ENCODE results near the gene G6PC3.

DNA sequence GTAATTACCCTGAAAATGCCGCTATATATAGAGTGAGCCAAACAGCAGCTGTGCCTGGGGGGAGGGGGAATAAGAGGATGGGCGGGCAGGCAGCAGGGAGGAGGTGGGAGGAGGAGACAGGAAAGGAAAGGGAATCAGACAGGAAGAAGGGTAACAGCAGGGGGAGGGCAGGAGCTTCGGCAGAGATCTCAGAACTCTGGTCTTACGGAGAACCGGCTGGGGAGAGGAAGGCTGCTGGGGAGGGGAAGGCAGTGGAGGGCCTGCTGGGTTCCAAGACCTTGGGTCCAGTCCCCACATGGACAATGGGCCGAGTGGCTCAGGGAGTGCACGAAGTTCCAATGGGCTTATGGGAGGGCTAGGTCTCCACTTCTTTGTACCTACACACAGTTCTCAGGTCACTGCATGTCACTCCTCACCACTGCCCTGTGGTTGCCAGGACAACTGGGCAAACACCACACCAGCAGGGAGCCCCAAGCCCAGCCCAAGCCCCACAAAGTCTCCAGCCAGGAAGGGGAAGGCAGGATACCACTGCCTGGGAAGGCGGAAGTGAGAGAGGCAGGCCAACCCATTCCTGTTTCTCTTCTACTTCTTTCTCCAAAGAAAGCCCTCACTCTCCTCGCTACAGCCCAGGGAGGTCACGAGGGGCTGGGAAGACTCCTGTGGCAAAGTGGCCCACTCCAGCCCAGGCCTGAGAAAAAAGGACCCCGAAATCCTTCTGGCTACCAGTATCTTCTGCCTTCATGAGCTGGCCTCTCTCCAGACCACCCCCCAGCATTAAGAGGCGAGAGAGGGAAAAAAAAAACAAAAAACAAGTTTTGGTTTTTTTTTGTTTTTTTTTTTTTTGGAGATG, 25.3 kb downstream of the G6PC3 start:
- TF ChIP-seq CTCF (IDR thresholded peaks at IDR 0.05; ENCODE audit: low read depth, low read length) (no peak), MAX (IDR thresholded peaks at IDR 0.05; ENCODE audit: low read depth, low read length) (no peak), POLR2A (IDR thresholded peaks at IDR 0.05; ENCODE audit: extremely low read depth, insufficient read length) (no peak)

All from NB4 (cell line).